Peyer's patch (tissue), 4 donors: ENCODE data around the gene CHRDL2.

ENCODE experiments used
- CTCF ChIP-seq, 6 experiments: fragments of 450-650 bp in 4 of 6; fragments of 200-600 bp in 2 of 6; sonication (generic) in 1 of 6; IDR thresholded peaks; one replicate each; pipeline ENCODE4 v1.5.1; 2017 to 2019; ENCODE audit warnings: antibody characterized with exemption in 6 of 6, mild to moderate bottlenecking in 3 of 6, moderate library complexity in 1 of 6
- POLR2A ChIP-seq, 2 donors: fragments of 450-650 bp; IDR thresholded peaks; one replicate each; pipeline ENCODE4 v1.5.1; 2017; ENCODE audit warnings: antibody characterized with exemption in 2 of 2, mild to moderate bottlenecking in 2 of 2, moderate library complexity in 2 of 2

GRCh38 chr11:74697722-74698121, 33.5 kb downstream of the CHRDL2 start:
- TF ChIP-seq CTCF (IDR thresholded peaks at IDR 0.05), result no peak
- TF ChIP-seq POLR2A (IDR thresholded peaks at IDR 0.05), result no peak
